NCI-H2107 treated with DMSO at 0.1 percent for 48 hours (cell line): ENCODE results near the gene FAM184B.
"Not testable (repeated sequence)": the region's sequence is repeated elsewhere in the genome, so short reads cannot be mapped to it uniquely, and the experiment has no call there.

ENCODE experiments used
- DNase-seq: peaks from one replicate; lab custom pipeline; 2025; ENCODE audit not compliant: unreplicated experiment; lab: John Stamatoyannopoulos, UW

Gene FAM184B

DNA sequence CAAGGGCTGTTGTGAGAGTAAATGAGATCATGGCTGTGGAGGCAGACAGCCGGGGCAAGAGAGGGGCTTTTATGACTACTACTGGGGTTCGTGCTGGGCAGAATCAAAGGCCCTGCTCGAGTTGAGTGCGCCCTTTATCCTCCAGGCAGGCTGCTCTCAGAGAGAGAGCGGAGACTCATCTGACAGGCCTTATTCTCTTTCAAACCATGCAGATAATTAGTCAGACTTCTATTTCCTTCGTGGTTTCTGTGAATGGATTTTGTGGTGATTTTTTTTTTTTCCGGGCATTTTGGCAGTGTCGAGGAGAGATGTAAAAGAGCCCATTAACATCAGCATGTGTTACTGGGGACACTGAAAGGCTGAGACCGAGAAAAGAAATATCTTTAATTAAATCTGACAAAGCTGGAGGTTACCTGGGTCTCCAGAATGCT is 93.4 kb downstream of the FAM184B start:
- peak; percentile 44 for DNase-seq

DNA sequence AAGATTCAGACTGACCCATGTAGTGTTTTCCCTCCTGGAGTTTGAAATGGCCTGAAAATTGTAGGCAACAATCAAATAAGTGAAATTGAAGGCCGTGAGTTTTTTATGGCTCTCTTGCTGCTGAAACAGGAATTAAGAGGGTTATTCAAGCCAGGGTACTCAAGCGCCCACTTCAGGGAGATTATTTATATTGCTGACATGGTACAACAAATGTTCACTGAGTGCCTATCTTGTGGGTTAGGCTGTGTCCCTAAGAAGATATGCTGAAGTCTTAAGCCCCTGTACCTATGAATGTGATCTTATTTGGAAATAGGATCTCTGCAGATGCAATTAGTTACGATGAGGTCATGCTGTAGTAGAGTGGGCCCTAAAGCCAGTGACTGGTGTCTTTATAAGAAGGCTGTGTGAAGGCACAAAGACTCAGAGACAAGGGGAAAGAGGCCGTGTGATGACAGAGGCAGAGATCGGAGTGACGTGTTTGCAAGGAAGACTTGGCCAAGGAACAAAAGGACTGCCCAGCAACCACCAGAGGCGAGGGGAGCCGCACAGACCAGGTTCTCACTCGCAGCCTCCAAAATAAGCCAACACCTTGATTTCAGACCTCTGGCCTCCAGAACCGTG is 94.1 kb downstream of the FAM184B start:
- DNase-seq = peak; percentile 36

DNA sequence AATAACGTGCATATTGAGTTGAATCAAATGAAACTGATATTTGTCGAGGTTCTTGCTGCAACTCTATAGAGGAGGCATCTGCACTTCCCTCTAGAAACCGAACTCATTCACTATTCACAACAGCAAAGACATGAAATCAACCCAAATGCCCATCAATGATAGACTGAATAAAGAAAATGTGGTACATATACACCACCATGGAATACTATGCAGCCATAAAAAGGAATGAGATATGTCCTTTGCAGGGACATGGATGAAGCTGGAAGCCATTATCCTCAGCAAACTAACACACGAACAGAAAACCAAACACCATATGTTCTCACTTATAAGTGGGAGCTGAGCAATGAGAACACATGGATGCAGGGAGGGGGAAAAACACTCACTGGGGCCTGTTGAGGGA is 96.8 kb downstream of the FAM184B start:
- not testable (repeated sequence) for DNase-seq

DNA sequence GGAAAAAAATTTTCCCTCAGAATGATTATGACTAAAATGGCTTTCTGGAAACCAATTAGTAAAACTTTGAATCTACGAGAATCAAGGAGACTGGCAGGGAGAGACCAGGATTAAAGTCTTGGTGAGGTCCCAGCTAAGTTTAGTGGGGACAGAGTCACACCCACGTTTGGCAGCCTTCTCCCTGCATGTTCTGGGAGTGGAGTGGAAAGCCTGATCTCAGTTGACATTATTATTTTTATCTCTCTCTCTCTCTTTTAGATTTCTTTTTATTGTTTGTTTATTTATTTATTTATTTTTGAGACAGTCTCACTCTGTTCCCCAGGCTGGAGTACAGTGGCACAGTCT is 99.2 kb downstream of the FAM184B start:
- no peak for DNase-seq

DNA sequence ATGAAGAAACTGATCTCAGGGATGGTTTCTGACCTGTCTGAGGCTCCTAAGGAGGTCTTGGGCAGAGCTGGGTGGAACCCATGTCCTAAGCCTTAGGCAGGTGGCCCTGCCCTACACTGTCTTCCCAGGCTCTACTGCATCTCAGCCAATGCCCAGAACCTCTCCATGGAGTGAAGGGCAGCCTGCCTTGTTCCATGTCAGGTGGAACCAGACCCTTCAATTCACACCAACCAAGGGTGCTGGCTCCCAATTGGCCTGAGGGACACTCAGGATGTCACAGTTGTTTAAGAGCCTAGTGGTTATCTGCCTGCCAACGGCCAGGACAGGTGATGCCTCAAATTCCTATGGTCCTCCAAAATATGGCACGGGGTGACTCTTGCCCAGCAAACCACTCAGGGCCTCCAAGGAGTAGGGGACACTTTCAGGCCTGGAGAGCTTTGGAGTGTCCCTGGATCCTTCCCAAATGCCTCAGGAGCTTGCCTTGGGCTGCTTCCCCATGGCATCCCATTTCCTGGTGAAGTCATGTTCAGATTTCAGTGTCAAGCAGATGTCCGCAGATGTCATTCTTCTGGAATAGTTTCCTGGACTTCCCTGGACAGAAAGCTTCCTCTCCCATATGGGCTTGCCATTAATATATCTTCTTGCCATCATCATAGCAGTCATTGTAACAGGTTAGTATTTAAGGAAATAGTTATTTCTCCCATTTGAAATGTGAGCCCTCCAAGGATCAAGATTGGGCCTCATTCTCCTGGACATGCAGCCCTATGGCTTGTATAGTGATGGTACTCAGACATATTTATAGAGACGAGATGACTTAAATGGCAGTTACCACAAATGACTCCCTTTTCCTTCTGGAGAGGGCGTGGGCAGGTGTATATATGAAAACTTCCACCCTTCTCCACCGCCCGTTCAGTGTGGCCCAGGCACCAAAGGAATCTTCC is 99.9 kb downstream of the FAM184B start:
- DNase-seq = no peak

DNA sequence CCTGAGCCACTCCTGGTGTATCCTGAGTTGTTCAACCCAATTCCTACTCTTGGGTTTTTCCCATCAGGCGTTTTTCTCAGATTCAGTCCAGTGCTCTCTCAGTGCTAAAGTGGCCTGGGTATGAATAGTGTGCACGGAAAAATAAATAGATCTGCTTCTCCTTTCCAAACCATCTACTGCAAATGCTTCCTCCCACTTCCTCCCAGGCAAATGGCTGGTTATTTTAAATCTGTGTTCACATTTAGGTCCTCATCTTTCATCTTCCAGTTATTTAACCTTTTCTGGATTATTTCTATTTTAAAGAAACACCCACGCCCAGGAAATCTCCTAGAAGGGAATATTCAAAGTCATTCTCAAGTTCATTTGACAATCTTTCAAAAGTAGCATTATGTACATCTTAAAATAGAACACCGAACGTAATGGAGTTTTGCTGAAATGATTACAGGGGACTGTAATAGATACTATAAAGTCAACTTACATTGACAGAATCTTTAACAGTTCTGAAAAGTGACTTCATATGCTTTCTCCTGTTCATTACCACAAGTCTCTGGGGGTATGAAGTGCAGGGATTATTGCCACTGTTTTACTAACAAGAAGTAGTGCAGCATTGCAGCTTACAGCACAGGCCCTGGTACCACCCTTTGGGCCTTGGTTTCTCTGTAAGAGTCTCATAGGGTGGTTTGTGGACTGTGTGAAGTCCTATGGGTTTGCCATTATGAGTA is 100.7 kb downstream of the FAM184B start:
- no peak for DNase-seq

DNA sequence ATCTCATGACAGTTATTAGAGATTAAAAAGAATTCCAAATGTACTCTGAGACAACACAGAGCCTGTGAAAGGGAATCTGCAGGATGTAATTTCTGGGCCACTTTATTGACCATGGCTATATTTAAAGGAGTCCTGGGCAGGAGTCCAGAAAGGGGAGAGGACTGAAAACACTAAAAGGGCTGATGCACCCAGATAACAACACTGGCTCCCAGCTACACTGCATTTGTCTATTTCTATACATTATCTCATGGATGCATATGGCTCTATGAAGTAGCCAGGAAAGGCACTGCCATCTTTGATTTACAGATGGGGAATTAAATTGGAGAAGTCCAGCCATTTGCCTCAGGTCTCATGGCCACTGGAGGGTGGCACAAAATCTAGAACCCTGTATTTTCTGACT is 111.0 kb downstream of the FAM184B start:
- no peak for DNase-seq

DNA sequence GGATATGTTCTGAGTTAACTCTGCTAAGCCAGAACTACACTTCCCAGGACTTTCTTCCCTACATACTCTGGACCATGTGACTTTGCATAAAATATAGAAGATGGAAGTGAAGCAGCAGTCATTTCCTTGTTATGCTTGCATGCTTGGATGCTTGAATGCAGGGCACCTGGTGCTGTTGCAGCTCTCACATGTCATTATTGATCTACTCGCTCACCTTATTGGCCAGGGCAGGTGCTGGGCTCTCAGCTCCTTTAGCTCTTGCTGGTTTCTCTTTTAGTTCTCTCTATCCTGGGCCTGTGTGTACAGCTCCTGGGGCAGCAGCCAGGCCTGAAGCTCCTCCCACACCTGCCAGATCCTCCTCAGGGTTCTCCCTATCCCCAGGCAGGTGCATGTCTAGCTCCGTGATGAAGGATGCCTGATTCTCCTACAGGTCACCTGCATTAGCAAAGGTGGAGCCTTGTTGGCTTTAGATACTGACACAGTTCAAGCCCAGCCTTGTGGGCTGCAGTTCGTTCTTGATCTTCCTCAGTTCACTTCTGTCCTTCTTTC is 113.7 kb downstream of the FAM184B start:
- DNase-seq = peak; percentile 90

DNA sequence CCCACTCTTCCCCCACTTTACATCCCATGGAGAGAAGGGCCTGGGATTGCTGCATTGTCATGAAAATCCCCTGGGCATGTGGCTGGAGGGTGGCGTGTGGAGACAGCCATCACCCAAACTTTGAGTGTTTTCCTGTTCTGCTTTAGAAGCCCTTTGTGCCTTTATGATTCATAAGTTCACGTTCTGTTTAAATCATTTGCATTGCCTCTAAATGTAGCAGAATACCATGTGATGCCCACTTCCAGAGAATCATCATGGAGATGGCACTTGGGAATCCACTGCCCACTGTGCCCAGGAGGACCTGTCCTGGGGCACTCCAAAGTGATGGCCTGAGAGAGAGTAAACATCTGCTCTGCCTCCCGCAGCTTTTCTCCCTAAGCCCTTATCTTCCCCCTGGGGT is 114.2 kb downstream of the FAM184B start:
- peak; percentile 26 for DNase-seq

DNA sequence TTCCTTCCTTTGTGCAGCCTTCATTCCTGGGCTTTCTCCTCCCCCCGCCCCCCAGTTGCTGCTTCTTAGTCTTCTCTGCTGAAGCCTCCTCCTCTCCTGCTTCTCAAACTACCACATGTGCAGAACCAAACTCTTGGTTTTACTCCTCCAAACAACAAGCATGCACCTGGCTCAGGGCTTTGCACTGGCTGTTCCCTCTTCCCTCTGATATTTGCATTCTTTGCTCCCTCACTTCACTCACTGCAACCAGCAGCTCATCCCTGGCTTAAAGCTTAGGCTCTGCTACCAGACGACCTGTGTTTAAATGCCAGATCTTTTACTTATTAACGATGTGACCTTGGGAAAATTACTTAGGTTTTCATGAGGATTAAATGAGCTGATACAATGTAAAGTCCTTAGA is 115.6 kb downstream of the FAM184B start:
- DNase-seq = no peak

DNA sequence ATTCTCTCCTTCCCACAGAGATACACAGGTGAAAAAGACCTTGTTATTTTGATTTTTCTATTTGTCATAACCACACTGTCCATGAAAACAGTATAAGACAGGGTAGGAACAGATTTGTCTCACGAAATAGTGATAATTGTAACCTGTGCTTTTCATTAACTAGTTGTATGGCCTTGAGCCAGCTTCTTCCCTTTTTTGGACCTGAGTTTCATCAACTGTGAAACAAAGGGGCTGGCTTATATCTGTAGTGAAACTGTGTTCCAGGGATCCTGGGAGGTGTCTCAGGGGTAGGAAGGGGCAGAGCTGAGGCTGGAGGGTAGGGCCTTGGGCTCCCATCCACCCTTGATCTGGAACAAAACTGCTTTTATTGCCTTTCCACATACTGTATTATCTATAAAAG is 116.1 kb downstream of the FAM184B start:
- no peak for DNase-seq

DNA sequence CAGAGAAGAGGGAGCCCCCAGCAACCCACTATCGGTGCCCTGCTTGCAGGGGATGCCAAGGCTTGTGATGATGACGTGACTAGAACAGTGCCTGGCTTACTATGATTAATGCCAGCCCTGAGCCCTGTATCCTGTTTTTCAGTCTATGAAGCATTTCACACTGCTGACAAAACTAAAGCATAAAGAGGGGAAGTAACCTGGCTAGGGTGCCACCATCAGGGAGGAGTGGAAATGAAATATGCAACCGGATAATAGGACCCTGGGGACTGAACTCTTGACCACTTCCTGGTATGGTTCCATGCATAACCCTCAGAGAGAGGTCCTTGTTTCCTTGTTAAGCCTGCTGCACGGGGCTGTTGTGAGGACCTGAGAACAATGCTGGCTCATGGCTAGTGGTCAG is 116.7 kb downstream of the FAM184B start:
- peak; percentile 2 for DNase-seq

DNA sequence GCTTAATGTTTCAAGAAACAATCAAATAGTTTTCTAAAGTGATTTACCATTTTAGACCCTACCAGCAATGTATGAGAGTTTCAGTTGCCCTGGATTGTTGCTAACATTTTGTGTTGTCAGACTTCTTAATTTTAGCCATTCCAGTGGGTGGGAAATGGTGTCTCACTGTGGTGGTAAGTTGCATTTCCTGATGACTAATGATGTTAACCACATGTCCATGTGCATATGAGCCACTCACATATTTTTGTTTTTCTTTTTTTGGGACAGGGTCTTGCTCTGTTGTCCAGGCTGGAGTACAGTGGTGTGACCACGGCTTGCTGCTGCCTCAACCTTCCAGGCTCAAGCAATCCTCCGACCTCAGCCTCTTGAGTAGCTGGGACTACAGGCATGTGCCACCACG is 118.7 kb downstream of the FAM184B start:
- DNase-seq = no peak

DNA sequence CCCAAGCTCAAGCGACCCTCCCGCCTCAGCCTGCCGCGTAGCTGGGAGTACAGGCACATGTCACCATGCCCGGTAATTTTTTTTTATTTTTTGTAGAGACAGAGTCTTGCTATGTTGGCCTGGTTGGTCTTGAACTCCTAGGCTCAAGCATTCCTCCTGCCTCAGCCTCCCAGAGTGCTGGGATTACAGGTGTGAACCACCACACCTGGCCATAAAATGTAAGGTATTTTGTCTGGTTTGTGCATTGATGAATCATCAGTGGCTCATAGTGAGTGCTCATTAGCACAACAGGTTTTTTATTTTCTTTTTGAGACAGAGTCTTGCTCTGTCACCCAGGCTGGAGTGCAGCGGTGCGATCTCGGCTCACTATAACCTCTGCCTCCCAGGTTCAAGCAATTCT is 122.2 kb downstream of the FAM184B start:
- DNase-seq = not testable (repeated sequence)

DNA sequence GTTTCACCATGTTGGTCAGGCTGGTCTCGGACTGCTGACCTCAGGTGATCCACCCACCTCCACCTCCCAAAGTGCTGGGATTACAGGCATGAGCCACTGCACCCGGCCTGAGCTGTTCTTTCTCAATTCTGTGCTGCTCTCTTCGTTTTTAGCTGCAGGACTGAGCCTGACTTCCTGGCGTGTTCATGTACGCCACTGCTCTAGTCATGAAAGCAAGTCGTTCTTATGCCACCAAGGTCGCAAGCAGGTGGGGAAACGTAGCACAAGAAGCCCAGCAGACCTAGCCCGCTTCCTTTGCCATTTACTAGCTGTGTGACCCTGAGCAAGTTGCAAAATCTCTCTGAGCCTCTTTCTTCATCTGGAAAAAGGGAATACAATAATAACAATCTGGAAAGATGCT is 123.6 kb downstream of the FAM184B start:
- DNase-seq = no peak

DNA sequence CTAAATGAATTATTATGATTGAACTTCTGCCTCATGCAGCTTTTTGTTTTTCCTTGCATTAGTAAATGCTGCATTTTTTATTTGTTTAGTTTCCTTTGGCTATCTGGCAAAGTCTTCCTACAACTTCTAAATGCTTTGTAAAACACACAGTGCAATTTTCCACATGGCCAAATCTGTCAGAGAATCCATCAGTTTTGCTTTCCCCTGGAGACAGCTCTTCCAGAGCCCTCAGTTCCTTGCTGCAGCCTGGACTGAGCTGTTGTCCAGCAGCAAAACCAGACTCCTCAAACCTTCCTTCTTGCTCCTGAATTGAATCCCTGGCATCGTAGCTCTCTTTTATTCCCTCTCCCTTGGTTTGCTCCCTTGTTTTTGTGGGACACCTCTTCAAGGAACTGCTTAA is 124.3 kb downstream of the FAM184B start:
- no peak for DNase-seq

DNA sequence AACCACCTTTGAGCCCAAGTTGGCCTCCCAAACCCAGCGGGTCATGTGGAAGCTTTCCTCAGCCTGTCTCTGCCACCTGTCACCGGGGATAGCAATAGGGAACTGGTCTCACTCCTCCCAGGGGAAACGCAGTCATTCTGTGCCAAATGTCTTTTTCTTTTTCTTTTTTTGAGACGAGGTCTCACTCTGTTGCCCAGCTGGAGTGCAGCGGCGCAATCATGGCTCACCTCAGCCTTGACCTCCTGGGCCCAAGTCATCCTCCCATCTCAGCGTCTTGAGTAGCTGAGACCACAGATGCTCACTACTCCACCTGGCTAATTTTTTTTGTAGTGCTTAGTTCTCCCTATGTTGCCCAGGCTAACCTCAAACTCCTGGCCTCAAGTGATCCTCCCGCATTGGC is 126.7 kb downstream of the FAM184B start:
- DNase-seq = no peak

DNA sequence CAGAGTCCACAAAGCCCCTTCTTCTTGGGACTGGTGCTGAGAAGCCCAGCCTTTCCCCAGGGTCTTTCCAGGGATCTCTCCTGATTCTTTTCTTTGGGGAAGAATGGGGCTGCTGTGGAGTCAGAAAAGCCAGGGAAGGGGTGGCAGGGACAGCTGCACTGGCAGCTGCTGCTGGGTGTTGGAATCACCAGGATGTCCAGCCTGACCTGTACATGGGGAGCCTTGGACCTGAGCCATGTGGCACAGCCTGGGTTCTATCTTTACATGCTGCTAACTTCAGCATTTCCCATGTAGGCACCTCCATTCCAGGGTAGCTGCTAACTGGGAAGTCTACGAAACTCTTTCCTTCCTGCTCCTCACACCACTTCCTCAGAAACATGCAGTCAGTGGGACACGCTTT is 131.0 kb downstream of the FAM184B start:
- DNase-seq = no peak

DNA sequence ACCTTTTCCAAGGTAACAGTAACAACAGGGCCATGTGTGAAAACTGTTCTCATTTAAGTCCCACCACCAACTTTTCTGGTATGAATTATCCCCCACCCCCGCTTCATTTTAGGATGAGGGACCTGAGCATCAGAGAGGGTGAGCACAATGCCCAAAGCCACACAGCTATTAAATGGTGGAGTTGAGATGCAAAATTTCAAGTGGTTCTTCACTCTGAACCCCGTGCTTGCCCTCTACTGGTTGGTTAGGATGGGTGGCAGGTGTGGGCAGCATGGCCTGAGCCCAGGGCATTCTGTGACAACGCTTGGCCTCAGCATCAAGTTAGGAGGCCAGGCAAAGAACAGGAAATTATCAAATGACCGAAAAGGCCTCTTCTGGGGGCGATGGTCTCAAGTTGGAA is 133.5 kb downstream of the FAM184B start:
- no peak for DNase-seq

DNA sequence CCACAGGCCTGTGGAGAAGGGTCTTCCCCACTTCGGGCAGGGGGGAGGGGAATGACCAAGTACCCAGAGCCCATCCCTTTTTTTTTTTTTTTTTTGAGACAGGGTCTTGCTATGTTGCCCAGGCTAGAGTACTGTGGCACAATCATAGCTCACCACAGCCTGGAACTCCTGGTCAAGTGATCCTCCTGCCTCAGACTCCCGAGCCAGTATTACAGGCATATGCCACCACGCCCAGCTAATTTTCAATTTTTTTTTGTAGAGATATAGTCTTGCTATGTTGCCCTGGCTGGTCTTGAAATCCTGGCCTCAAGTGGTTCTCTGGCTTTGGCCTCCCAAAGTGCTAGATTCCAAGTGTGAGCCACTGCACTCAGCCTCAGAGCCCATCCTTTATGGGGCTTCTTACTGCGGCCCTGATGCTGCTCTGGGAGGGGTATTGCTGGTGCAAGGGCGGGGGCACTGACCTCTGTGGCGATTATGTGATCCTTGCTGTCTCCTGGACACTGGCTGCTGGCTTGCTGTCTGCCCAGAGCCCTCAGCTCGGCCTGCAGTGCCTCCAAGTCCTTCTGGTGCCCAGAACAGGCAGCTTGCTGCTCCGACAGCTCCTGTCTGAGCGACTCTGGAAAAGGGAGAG is 134.1 kb downstream of the FAM184B start:
- DNase-seq = no peak

DNA sequence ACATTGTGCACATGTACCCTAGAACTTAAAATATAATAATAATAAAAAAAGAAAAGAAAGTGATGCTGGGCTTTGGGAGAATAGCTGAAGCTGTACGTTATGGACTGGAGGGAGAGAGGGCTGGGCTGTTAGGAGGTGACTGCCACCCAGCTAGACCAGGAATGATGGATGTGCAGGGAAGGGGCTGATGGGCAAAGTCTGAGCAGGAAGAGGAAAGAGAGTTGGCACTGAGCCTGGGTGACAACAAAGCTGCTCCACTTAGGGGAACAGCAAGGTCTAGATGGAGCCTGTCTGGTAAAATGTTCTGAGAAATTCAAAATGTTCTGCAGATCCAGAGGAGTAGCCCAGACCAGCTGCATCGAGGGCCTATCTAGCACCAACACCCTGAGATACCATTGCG is 134.7 kb downstream of the FAM184B start:
- no peak for DNase-seq
